ENCODE results near the gene AHCYL2.

AHCYL2 gene

GRCh38 chr7:129224251-129225205, at the start of gene AHCYL2:
Gene AHCYL2 (plus strand): TSS chr7:129225030.
- peak; percentile 97 for DNase-seq

DNA sequence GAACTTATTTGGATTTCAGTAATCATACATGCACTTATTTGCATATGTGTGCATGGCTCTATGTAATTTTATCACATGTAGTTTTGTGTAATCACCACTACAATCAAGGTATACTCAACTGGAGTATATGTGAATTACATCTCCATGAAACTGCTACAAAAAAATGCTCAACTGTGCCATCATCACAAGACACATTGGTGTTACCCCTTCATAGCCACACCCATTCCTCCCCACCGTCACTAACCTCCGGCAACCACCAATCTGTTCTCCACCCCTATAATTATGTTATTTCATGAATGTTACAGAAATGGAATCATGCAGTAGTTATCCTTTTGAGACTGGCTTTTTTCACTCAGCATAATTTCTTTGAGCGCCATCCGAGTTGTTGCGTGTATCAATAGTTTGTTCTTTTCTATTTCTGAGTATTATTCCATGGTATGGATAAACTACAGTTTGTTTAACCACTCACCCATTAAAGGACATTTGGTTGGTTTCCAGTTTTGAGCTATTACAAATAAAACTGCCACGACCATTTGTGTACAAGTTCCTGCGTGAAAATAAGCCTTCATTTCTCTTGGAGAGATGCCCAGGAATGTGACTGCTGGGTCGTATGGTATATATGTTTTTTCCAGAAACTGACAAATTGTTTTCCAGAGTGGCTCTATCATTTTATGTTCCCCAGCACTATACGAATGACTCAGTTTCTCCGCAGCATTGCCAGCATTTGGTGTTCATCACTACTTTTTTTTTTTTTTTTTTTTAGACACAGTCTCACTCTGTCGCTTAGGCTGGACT, 47.7 kb upstream of the AHCYL2 start:
- DNase-seq, result no peak

GRCh38 chr7:129184981-129185670, 39.7 kb upstream of the AHCYL2 start:
- no peak for DNase-seq

DNA sequence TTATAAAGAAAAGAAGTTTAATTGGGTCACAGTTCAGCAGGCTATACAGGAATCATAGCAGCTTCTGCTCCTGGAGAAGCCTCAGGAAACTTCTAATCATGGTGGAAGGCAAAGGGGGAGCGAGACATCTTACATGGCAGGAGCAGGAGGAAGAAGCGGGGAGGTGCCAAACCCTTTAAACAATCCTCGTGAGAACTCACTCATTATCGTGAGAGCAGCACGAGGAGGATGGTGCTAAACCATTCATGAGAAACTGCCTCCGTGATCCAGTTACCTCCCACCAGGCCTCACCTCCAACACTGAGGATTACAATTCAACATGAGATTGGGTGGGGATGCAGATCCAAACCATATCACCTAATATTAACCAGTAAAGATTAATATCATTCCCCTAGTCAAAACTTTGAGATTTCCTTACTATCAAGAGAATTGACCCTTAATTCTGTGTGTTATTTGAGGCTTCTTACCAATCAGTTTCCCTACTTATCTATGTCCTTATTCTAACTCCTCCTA, 38.0 kb upstream of the AHCYL2 start:
- DNase-seq, result no peak

DNA sequence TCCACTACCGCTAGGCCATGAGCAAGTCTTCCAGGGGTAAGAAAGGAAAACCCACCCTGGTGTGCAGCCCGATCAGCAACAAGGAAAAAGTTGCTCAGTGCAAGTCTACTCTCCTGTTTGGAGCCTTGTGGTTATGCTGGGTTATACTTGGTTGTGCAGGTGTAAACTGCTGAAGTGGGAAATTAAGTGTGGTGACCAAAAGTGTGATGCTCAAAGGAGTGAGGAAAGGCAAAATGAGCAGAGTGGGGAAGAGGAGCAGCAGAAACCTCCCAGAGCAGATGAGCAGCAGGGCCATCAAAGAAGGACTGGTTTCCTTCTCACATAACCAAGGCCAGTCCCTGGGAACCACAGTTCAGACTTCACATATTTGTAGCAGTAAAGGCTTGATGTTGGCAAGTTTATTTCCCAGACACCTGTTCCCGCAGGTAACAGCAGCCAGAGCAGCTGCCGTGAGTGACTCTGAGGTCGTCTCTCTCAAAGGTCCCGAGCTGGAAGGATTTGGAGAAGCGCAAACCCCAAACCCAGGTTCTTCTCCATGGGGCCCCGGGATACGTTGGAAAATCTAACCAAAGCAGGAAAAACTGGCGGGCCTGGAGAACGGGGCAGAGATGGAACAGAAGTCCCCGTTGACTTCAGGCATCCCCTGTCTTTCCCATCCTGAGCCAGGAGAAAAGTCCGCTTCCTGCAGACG, 37.0 kb upstream of the AHCYL2 start:
- no peak for DNase-seq

- DNase-seq, result no peak
Observed at GRCh38 chr7:129188372-129188891, 36.4 kb upstream of the AHCYL2 start, which contains the start of gene SMO. Gene SMO (plus strand): TSS chr7:129188633. CDS start chr7:129189152, 519 bp downstream.

GRCh38 chr7:129188892-129189660, 35.8 kb upstream of the AHCYL2 start:
- no peak for DNase-seq

DNA sequence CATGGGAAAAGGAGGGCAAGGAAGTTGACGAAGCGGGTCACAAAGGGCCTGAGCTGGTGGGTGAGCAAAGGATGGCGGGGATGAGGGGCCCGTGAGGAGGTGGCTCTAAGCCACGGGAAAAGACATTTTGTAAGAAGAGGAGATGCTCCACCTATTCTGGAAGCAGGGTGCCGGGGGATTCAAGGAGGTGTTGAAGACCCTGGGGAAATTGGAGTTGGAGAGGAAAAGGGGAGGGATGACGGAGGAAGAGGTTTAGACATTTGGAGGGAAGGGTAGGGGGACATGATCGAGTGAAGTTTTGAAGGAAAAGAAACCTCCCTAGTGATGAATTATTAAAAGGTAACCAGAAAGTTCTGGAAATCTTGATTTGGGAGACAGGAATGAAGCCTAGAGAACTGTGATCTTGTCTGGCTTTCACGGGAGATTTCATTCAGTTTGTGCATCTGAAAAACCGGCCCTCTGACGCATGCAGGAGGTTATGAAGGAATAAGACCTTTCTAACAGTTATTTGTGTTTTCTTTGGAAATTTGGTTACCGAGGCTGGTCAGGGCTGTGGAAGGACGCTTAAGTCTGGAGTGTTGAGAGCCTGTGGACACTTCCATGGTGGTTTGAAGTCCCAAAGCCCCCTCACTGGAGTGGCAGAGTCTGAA, 35.0 kb upstream of the AHCYL2 start:
- DNase-seq, result no peak

DNA sequence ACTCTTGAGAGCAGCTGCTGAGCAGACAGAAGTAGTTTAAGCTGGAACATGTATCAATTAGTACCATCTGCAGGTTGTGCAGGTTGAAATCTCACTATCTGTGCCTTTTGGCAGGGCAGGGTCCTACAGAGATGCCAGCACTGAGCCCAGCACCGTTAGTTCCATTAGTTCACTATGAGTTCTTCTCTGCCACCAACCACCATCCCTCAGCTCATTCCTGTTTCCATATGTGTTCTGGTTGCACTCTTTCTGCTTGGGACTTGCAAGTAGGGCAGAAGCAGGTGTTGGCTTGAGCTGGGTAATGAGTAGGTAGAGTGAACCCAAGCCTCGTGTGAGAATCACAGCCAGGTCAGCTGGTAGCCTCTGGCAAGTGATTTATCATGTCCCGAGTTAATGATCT, 33.6 kb upstream of the AHCYL2 start:
- no peak for DNase-seq

GRCh38 chr7:129193892-129194291, 30.9 kb upstream of the AHCYL2 start:
- no peak for DNase-seq

GRCh38 chr7:129197771-129198170, 27.1 kb upstream of the AHCYL2 start:
- no peak for DNase-seq

DNA sequence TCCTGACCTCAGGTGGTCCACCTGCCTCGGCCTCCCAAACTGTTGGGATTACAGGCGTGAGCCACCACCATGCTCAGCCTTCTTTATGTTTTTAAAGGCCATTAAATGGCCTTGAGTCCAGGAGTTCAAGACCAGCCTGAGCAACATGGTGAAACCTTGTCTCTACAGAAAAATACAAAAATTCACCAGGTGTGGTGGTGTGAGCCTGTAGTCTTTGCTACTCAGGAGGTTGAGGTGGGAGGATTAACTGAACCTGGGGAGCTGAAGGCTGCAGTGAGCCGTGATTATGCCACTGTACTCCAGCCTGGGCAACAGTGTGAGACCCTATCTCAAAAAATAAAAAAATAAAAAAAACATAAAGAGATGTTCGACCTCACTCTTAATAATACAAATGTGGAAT, 25.4 kb upstream of the AHCYL2 start:
- DNase-seq, result no peak

DNA sequence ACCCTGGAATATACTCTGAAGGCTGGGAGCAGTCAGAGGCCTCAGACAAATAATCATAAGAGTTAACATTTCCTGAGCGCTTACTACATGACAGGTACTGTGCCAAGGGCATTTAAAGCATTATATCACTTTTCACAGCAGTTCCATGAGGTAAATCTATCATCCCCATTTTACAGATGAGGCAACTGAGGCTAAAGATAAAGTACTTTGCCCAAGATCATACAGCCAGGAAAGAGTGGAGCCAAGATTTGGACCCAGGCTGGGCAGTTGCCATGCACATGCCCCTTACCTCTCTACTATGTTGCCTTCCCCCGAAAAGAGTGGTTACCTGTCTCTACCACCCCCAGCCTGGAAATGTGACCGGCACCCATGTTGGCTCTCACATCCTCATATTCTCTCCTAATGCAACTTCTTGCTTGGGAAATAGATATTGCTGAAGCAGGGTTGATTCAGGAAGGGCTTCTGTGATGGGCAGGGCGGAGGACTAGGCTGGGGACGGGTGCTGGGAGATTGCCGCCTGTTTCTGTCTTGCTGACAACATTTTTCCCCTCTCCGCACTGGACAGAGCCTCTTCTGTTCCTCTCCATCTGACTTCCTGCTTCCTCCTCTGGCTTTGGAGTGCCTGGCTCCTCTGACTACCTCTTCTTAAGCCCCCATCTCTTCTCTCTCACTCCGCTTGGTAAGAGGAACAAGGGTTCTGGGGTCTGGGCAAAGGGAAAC, 22.6 kb upstream of the AHCYL2 start:
- DNase-seq, result no peak

DNA sequence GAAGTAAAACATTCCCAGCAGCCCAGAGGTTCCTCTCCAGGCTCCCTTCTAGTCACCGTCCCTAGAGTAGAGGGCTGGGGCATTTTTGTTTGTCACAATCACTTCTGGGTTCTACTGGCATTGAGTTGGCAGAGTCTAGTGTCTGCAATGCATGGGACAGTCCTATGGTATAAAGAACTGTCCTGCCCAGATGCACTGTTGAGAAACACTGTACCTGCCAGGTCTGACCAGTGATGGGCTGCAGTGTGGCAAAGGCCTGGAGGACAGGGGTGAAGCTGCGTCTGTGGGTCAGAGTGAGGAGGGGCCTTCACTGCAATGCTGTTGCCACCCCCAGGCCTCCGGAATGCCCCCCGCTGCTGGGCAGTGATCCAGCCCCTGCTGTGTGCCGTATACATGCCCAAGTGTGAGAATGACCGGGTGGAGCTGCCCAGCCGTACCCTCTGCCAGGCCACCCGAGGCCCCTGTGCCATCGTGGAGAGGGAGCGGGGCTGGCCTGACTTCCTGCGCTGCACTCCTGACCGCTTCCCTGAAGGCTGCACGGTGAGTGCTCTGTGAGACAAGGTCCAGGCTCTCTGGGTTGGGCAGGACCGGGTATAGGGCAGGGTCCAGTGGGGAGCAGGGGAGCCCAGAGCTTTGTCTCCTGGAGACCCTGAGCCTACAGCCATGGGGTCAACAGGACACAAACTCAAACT, 21.6 kb upstream of the AHCYL2 start:
- DNase-seq, result no peak

DNA sequence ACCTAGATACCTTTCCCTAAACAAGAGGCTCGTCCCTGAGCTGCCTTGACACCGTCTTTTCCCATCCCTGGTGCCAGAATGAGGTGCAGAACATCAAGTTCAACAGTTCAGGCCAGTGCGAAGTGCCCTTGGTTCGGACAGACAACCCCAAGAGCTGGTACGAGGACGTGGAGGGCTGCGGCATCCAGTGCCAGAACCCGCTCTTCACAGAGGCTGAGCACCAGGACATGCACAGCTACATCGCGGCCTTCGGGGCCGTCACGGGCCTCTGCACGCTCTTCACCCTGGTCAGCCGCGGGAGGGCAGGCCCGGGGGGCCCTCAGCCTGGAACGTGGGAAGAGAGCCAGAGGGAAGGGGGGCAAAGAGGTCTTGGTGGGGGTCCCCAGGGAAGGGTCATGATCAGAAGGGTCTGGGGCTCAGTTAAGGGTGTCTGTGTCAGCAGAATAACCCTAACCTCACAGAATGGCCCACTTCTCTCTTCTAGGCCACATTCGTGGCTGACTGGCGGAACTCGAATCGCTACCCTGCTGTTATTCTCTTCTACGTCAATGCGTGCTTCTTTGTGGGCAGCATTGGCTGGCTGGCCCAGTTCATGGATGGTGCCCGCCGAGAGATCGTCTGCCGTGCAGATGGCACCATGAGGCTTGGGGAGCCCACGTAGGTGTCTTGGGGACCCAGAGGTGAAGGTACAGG, 19.6 kb upstream of the AHCYL2 start:
- no peak for DNase-seq

DNA sequence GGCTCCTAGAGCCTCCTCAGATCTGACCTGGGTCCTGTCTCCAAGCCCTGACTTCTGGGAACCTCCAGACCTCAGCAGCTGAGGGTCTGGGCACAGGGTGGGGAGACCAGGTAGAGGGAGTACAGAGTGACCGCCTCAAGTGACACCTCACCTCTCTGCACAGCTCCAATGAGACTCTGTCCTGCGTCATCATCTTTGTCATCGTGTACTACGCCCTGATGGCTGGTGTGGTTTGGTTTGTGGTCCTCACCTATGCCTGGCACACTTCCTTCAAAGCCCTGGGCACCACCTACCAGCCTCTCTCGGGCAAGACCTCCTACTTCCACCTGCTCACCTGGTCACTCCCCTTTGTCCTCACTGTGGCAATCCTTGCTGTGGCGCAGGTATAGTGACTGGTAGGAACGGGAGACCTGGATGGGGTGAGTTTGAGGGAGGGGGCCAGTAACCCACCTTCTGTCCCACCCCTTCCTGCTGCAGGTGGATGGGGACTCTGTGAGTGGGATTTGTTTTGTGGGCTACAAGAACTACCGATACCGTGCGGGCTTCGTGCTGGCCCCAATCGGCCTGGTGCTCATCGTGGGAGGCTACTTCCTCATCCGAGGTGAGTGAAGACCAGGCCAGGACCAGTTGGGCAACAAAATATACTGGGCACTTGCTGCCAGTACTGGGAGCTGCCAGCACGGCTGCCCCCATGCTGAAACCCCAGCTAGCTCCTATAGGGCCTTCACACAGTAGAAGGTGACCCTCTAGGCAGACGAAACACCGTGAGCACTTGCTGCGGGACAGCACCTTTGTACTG, 18.6 kb upstream of the AHCYL2 start:
- DNase-seq, result no peak

- no peak for DNase-seq
Observed at GRCh38 chr7:129208667-129209066, 16.2 kb upstream of the AHCYL2 start.
